Measurements from ENCODE around the gene KRTAP5-6.

DNA sequence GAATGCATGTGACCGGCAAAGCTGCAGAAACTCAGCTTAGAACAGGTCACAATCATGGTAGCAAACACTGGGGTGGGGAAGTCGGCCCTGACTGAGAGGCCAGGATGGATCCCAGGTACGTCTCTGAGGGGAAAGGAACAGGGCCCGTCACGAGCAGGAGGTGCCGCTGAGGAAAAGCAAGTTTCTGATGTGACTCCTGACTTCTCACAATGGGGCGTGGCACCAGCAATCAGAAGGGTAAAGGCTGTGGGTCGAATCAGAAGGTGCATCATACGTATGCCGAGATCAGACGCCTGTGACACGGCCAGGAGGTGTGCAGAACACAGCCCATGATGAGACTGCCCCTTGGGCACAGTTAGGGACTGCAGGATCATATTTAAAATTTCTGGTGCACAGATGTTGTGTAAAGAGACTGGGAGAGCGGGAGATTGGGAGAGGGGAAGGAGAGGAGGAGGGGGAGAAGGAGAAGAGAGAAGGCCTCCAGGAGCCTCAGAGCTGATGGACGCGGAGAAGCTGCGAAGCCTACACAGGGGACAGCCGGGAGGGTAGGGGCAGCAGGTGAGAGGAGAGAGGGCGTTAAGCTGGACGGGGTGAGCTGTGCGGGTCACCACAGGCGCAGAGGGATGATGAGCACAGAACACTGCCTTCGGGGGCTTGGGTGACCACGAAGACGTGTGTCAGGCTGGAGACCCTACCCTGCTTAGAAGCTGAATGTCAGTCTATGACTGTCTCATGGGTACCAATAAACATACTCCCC lies 36.7 kb upstream of the KRTAP5-6 start:
- TF ChIP-seq, protein P1, sequence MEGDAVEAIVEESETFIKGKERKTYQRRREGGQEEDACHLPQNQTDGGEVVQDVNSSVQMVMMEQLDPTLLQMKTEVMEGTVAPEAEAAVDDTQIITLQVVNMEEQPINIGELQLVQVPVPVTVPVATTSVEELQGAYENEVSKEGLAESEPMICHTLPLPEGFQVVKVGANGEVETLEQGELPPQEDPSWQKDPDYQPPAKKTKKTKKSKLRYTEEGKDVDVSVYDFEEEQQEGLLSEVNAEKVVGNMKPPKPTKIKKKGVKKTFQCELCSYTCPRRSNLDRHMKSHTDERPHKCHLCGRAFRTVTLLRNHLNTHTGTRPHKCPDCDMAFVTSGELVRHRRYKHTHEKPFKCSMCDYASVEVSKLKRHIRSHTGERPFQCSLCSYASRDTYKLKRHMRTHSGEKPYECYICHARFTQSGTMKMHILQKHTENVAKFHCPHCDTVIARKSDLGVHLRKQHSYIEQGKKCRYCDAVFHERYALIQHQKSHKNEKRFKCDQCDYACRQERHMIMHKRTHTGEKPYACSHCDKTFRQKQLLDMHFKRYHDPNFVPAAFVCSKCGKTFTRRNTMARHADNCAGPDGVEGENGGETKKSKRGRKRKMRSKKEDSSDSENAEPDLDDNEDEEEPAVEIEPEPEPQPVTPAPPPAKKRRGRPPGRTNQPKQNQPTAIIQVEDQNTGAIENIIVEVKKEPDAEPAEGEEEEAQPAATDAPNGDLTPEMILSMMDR (IDR thresholded peaks at IDR 0.05), result no peak
- TF ChIP-seq EP300 (IDR thresholded peaks at IDR 0.05; ENCODE audit: low read depth) (no peak), POLR2A (IDR thresholded peaks at IDR 0.05) (no peak)
